Activated CD8-positive, alpha-beta T cell treated with anti-CD3 and anti-CD28 coated beads, Interleukin-2, amount 10 ng/mL, durations not matched to agents 7 days and 5 days (primary cell): ENCODE data around the gene GFOD2. TPM values are rescaled to one million over a fixed set of nuclear protein-coding genes. Genes with fewer than 3 reads are reported as not detected.
A peak's percentile ranks its signal among the peaks of the same experiment; 100 is the strongest.
"Not testable (repeated sequence)": the region's sequence is repeated elsewhere in the genome, so short reads cannot be mapped to it uniquely, and the experiment has no call there.

Experiments
- ATAC-seq: fragments of 150-1000 bp; cut with Tn5 transposase; one replicate; pipeline ENCODE4 v1.10.0; 2021; ENCODE audit warnings: moderate library complexity
- CTCF ChIA-PET: fragments of 350-600 bp; sonication (Branson Sonifier 250); formaldehyde crosslinking; loops from one replicate; lab custom pipeline; 2021; ENCODE audit warnings: antibody characterized with exemption; lab: Charles Lee
- POLR2A ChIA-PET: fragments of 350-600 bp; sonication (Branson Sonifier 250); formaldehyde crosslinking; loops from one replicate; lab custom pipeline; 2021; ENCODE audit warnings: antibody characterized with exemption; lab: Charles Lee
- DNase-seq: peaks from one replicate; pipeline ENCODE4 v3.0.0-alpha.2; 2020
- H3K27ac Mint-ChIP-seq: one replicate; pipeline ENCODE4 v1.8.0; 2021; ENCODE audit warnings: mild to moderate bottlenecking, mixed read lengths
- H3K27me3 Mint-ChIP-seq: one replicate; pipeline ENCODE4 v1.8.0; 2021; ENCODE audit warnings: low read depth, mixed read lengths
- H3K36me3 Mint-ChIP-seq: one replicate; pipeline ENCODE4 v1.8.0; 2021; ENCODE audit warnings: low read depth, mixed read lengths
- H3K4me1 Mint-ChIP-seq: one replicate; pipeline ENCODE4 v1.8.0; 2021; ENCODE audit warnings: low read depth, mixed read lengths
- H3K4me3 Mint-ChIP-seq: one replicate; pipeline ENCODE4 v1.8.0; 2021; ENCODE audit warnings: mild to moderate bottlenecking, mixed read lengths
- H3K9me3 Mint-ChIP-seq: one replicate; pipeline ENCODE4 v1.8.0; 2022; ENCODE audit warnings: mixed read lengths; ENCODE audit not compliant: insufficient read depth
- total RNA-seq, 2 experiments: library from RNA; stranded (reverse); gene quantifications; one replicate each; pipeline ENCODE4 v1.2.3, GENCODE V29; 2021

The GFOD2 gene
- total RNA-seq, 2 experiments from 2014 or later = 12.5 to 14.0 TPM

GRCh38 chr16:67752641-67753040 lies 33.5 kb upstream of the GFOD2 start:
- no peaks in the 10 kb centered on the region for H3K36me3 Mint-ChIP-seq
- ChIA-PET POLR2A (no interaction called here), CTCF (interaction anchor here (1.1 kb wide), 1 partner anchor 64 kb away, joined by 4 read pairs; no protein-coding TSS in a partner anchor)
- DNase-seq = no peak
- no peak overlapping the region for H3K27ac Mint-ChIP-seq
- no peaks in the 10 kb centered on the region for H3K4me1 Mint-ChIP-seq
- no peaks in the 10 kb centered on the region for H3K9me3 Mint-ChIP-seq
- no peak for ATAC-seq
- no peak overlapping the region for H3K4me3 Mint-ChIP-seq
- H3K27me3 Mint-ChIP-seq = no peaks in the 10 kb centered on the region

GRCh38 chr16:67751331-67751730 lies 32.2 kb upstream of the GFOD2 start:
- H3K36me3 Mint-ChIP-seq, H3K27me3 Mint-ChIP-seq, H3K27ac Mint-ChIP-seq, H3K4me1 Mint-ChIP-seq, DNase-seq, H3K9me3 Mint-ChIP-seq, ATAC-seq, H3K4me3 Mint-ChIP-seq, POLR2A ChIA-PET: not testable (repeated sequence)
- CTCF ChIA-PET = interaction anchor here (0.6 to 1.1 kb wide), 2 partner anchors 65 to 560 kb away, joined by 3 to 4 read pairs; no protein-coding TSS in a partner anchor

GRCh38 chr16:67750466-67750865 lies 31.4 kb upstream of the GFOD2 start:
- no peaks in the 10 kb centered on the region for H3K9me3 Mint-ChIP-seq
- H3K27ac Mint-ChIP-seq = no peak overlapping the region
- no peaks in the 10 kb centered on the region for H3K4me1 Mint-ChIP-seq
- ATAC-seq (no peak), DNase-seq (no peak)
- POLR2A ChIA-PET = no interaction called here
- no peak overlapping the region for H3K4me3 Mint-ChIP-seq
- peaks cover 2% of the 10 kb centered on the region for H3K36me3 Mint-ChIP-seq
- CTCF ChIA-PET = interaction anchor here (1.7 kb wide), 1 partner anchor 66 kb away, joined by 5 read pairs; no protein-coding TSS in a partner anchor
- no peaks in the 10 kb centered on the region for H3K27me3 Mint-ChIP-seq

GRCh38 chr16:67749436-67750078 lies 30.4 kb upstream of the GFOD2 start:
- Mint-ChIP-seq H3K27ac (no peak overlapping the region), H3K36me3 (peaks cover 2% of the 10 kb centered on the region), H3K27me3 (no peaks in the 10 kb centered on the region), H3K9me3 (no peaks in the 10 kb centered on the region), H3K4me1 (no peaks in the 10 kb centered on the region), H3K4me3 (no peak overlapping the region)
- POLR2A ChIA-PET = interaction anchor here (1.2 to 1.3 kb wide), 2 partner anchors 10 to 84 kb away, joined by 3 to 4 read pairs; no protein-coding TSS in a partner anchor
- DNase-seq = no peak
- CTCF ChIA-PET = interaction anchor here (1.7 kb wide), 1 partner anchor 67 kb away, joined by 5 read pairs; no protein-coding TSS in a partner anchor
- ATAC-seq = no peak

DNA sequence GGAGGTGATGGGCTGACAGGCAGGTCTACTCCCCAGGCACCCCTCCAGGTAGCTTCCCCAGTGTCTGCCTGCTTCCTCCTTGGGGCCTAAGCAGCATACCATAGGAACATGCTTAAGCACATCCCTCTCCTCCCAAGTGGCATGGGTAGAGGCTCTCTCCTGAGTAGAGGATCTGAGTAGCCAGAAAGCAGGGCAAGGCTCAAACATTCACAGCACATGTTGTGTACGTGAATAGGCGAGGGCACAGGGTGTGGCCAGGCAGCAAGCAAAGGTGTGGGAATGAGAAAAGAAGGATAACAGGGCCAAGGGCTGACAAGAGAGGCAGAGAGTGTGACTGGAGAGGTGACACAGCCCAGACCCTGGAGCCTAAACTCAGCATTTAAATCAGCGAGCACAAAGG lies 29.7 kb upstream of the GFOD2 start:
- ChIA-PET CTCF (no interaction called here), POLR2A (interaction anchor here (1.0 to 1.3 kb wide), 3 partner anchors 10 to 85 kb away, joined by 3 to 4 read pairs (median 3); partner anchors contain the start of gene GFOD2)
- H3K4me3 Mint-ChIP-seq = no peak overlapping the region
- ATAC-seq (no peak), DNase-seq (no peak)
- H3K36me3 Mint-ChIP-seq = peaks cover 2% of the 10 kb centered on the region
- H3K4me1 Mint-ChIP-seq = no peaks in the 10 kb centered on the region
- peak overlapping the region; percentile 30 for H3K27ac Mint-ChIP-seq
- H3K27me3 Mint-ChIP-seq = no peaks in the 10 kb centered on the region
- H3K9me3 Mint-ChIP-seq = no peaks in the 10 kb centered on the region

DNA sequence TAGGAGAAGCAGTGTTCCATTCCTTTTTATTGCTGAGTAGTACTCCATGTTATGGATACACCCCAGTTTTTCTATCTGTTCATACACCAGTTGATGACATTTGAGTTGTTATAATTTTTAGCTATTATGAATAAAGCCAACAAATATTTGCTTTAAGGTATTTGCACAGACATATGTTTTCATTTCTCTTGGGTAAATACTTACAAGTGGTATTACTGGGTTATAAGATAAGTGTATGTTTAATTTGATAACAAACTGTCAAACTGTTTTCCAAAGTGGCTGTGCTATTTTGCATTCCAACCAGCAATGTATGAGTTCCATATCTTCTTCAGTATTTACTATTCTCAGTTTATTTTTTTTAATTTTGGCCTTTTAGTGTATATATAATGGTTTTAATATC lies 27.7 kb upstream of the GFOD2 start:
- no peaks in the 10 kb centered on the region for H3K9me3 Mint-ChIP-seq
- POLR2A ChIA-PET = no interaction called here

DNA sequence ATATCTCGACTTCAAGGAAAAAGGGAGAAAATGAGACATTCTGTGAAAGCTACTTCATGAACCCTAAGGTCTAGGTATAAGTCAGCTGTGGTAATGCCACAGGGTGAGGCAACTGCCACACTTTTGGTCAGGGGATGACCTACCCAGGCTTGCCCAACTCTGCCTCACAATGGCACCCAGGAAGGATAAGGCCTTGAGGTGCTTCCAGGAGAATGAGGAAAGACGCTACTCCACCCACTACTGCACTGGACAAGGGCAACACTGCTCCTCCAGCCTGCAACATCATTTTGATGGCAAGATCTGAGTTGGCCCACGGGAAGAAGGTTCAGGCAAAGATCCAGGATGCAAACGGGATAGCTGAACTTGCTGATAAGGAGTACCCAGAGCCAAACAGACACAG lies 22.0 kb upstream of the GFOD2 start:
- Mint-ChIP-seq H3K9me3 (no peaks in the 10 kb centered on the region), H3K36me3 (peaks cover 6% of the 10 kb centered on the region), H3K4me3 (no peak overlapping the region), H3K4me1 (no peaks in the 10 kb centered on the region), H3K27me3 (no peaks in the 10 kb centered on the region), H3K27ac (no peak overlapping the region)
- DNase-seq (no peak), ATAC-seq (no peak)
- ChIA-PET CTCF (interaction anchor here (0.9 kb wide), 1 partner anchor 75 kb away, joined by 5 read pairs; no protein-coding TSS in a partner anchor), POLR2A (no interaction called here)

More for the DNA sequence above, 27.7 kb upstream of the GFOD2 start:
- ATAC-seq (no peak), DNase-seq (no peak)
- CTCF ChIA-PET = no interaction called here
- Mint-ChIP-seq H3K27me3 (no peaks in the 10 kb centered on the region), H3K36me3 (peaks cover 5% of the 10 kb centered on the region), H3K27ac (no peak overlapping the region), H3K4me3 (no peak overlapping the region), H3K4me1 (no peaks in the 10 kb centered on the region)

GRCh38 chr16:67740391-67740790 lies 21.3 kb upstream of the GFOD2 start:
- Mint-ChIP-seq H3K36me3 (peaks cover 6% of the 10 kb centered on the region), H3K27me3 (no peaks in the 10 kb centered on the region), H3K4me1 (no peaks in the 10 kb centered on the region), H3K27ac (no peak overlapping the region), H3K9me3 (no peaks in the 10 kb centered on the region), H3K4me3 (no peak overlapping the region)
- CTCF ChIA-PET = interaction anchor here (0.9 kb wide), 1 partner anchor 76 kb away, joined by 5 read pairs; no protein-coding TSS in a partner anchor
- POLR2A ChIA-PET = interaction anchor here (0.6 to 1.0 kb wide), 2 partner anchors 21 to 70 kb away, joined by 4 read pairs; no protein-coding TSS in a partner anchor
- ATAC-seq (no peak), DNase-seq (no peak)

DNA sequence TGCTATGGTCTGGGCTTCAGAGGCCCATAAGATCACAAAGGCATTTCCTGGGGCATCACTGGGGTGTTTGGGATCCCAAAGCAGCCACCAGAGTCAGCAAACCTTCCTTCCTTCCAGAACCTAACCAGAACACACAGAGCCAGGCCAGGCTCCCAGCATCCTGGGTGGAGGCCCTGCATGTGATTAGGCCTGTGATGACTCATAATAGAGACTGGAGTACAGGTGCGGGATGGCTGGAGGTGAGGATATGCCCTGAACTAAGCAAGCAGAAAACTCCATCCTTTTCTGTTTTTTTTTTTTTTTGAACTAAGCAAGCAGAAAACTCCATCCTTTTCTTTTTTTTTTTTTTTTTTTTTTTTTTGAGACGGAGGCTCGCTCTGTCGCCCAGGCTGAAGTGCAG lies 17.7 kb upstream of the GFOD2 start:
- POLR2A ChIA-PET = interaction anchor here (0.8 kb wide), 1 partner anchor 17 kb away, joined by 4 read pairs; the partner anchor contains the start of gene GFOD2
- Mint-ChIP-seq H3K36me3 (peaks cover 6% of the 10 kb centered on the region), H3K27me3 (no peaks in the 10 kb centered on the region), H3K27ac (no peak overlapping the region), H3K4me1 (no peaks in the 10 kb centered on the region), H3K9me3 (no peaks in the 10 kb centered on the region), H3K4me3 (no peak overlapping the region)
- DNase-seq (no peak), ATAC-seq (no peak)
- CTCF ChIA-PET = interaction anchor here (0.9 kb wide), 1 partner anchor 216 kb away, joined by 3 read pairs; no protein-coding TSS in a partner anchor

DNA sequence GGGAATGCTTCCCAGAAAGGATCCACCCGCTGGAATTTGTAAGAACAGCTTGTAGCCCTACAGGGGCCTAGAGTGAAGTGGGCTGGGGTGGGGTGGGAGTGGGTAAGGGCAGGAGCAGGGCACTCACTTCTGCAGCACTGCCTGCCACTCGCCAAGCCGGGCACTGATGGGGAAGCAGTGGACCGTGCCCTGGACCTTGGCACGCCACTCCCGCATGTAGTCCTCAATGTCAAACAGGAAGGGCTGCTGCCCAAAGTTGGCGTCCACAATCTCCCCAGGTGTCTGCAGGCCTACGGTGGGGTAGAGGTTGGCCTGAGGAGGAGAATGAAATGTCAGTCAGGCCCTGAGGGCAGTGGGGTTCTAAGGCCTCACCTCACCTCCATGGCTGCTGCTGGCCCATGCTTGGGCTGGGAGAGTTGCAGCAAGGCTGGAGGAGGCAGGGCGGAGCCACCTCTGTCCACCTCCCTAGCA lies 15.7 kb upstream of the GFOD2 start:
- Mint-ChIP-seq H3K4me3 (no peak overlapping the region), H3K27me3 (no peaks in the 10 kb centered on the region), H3K27ac (no peak overlapping the region), H3K4me1 (no peaks in the 10 kb centered on the region), H3K36me3 (peaks cover 15% of the 10 kb centered on the region), H3K9me3 (no peaks in the 10 kb centered on the region)
- POLR2A ChIA-PET = no interaction called here
- DNase-seq (no peak), ATAC-seq (no peak)
- CTCF ChIA-PET = no interaction called here

DNA sequence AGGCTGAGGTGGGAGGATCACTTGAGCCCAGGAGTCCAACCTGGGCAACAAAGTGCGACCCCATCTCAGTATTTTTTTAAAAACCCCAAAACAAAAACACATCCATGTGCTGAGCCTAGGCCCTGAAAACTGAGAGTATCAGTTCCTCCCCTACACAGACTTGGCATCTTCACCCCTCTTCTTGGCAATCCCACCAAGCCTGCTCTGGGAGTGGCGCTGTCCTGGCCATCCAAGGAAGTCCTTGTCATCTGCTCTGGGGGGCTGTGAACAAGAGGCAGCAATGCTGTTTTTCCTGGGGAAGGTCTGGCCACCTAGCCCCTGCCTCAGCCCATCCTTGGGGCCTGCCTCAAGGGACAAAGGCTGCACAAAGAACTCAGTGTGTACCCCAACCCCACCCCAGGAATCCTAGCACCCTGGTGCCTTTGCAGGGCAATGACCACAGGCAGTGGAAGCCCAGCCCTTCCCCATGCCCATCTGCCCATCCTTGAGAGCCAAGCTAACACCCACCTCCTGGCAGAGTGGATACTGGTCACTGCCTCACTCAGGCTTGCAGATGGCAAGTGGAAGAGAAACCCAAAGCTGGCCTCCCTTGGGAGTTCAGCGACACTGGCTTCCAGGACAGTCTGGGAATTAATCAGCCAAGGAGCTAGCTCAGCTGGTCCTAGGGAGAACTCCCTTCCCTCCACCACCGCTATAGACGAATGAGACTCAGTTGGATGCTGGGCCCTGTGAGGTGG lies 14.8 kb upstream of the GFOD2 start:
- no peaks in the 10 kb centered on the region for H3K27me3 Mint-ChIP-seq
- ChIA-PET CTCF (no interaction called here), POLR2A (no interaction called here)
- DNase-seq = no peak
- H3K4me3 Mint-ChIP-seq = no peak overlapping the region
- no peak for ATAC-seq
- H3K9me3 Mint-ChIP-seq = no peaks in the 10 kb centered on the region
- no peak overlapping the region for H3K27ac Mint-ChIP-seq
- H3K4me1 Mint-ChIP-seq = no peaks in the 10 kb centered on the region
- peaks cover 15% of the 10 kb centered on the region for H3K36me3 Mint-ChIP-seq
